Coronary artery (tissue), 2 donors: ENCODE measurements around the gene CFAP20DC.

Experiments used
- DNase-seq: peaks from one replicate; pipeline ENCODE4 v3.0.0-alpha.2; 2017; ENCODE audit warnings: low spot score
- H3K27ac ChIP-seq, 2 donors: fragments of 200-600 bp; sonication (generic); one replicate each; pipeline ENCODE4 v1.5.1; 2016 to 2019
- H3K4me3 ChIP-seq: fragments of 200-600 bp; sonication (generic); 2 replicates; pipeline ENCODE4 v1.5.1; 2016; ENCODE audit warnings: mild to moderate bottlenecking, moderate library complexity
- TF ChIP-seq, protein P1 (sequence below): fragments of 200-600 bp; sonication (generic); IDR thresholded peaks from one replicate; pipeline ENCODE4 v1.5.1; 2019; ENCODE audit warnings: antibody characterized with exemption

CFAP20DC gene

DNA sequence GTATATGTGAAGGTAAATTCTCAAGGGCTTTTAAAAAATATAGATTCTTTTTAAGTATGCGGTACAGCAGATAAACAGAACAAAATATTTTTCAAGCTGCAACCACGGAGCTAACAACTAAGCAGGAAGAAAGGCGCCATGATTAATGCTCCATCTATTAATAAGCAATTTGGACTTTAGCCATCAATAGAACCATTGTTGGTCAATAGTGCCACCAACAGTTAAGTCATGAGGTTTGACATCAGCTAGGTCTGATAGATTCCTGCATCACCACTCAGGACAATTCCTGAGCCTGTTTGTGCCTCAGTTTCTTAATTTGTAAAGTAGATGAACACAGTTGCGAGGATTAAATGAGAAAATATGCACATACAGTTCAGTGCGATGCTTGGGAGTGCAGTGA is 318.2 kb downstream of the CFAP20DC start:
- Histone ChIP-seq H3K4me3 (no peak overlapping the region), H3K27ac (no peak overlapping the region)
- DNase-seq = no peak
- TF ChIP-seq, protein P1, sequence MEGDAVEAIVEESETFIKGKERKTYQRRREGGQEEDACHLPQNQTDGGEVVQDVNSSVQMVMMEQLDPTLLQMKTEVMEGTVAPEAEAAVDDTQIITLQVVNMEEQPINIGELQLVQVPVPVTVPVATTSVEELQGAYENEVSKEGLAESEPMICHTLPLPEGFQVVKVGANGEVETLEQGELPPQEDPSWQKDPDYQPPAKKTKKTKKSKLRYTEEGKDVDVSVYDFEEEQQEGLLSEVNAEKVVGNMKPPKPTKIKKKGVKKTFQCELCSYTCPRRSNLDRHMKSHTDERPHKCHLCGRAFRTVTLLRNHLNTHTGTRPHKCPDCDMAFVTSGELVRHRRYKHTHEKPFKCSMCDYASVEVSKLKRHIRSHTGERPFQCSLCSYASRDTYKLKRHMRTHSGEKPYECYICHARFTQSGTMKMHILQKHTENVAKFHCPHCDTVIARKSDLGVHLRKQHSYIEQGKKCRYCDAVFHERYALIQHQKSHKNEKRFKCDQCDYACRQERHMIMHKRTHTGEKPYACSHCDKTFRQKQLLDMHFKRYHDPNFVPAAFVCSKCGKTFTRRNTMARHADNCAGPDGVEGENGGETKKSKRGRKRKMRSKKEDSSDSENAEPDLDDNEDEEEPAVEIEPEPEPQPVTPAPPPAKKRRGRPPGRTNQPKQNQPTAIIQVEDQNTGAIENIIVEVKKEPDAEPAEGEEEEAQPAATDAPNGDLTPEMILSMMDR = no peak

DNA sequence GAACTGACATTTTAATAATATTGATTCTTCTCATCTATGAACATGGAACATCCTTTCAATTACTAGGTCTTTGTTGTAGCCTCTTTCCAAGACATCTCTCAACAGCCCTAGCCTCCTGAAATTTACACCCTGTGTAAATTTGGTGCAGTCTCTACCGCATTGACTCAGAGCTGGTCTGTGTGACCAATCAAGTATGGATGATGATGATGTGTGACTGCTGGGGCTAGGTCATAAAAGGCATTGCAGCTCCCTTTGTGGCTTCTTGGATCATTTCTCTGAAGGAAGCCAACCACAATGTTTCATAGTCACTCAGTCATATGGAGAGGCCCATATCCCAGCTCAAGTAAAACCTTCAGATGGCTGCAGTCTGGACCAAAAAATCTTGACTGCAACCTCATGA is 321.1 kb downstream of the CFAP20DC start:
- Histone ChIP-seq H3K4me3 (no peak overlapping the region), H3K27ac (no peak overlapping the region)
- no peak for DNase-seq
- TF ChIP-seq, protein P1 = no peak

DNA sequence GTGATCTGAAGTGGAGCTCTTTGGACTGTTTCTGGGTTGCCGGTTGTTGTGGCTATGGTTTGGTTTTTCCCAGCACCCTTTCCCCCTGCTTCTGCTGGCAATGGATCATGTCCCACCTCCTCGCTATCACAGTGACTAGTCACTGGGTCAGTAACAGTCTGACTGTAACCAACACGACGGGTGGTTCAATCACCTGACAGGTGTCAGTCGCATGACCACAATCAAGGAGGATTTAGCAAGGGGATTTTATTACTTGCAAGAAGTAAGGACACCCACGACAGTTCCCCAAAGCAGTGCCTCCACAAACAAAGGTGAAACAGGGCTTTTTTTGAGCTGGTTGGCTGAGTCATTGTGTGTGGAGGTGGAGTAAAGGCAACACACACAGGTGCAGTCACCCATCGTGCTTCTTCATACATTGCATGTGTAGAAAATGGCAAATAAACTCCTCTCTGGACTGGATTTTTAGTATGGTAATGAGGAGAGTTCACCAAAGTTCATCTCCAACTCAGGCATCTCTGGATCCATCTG is 324.4 kb downstream of the CFAP20DC start:
- TF ChIP-seq, protein P1 = no peak
- no peak for DNase-seq
- Histone ChIP-seq H3K4me3 (no peak overlapping the region), H3K27ac (no peak overlapping the region)

DNA sequence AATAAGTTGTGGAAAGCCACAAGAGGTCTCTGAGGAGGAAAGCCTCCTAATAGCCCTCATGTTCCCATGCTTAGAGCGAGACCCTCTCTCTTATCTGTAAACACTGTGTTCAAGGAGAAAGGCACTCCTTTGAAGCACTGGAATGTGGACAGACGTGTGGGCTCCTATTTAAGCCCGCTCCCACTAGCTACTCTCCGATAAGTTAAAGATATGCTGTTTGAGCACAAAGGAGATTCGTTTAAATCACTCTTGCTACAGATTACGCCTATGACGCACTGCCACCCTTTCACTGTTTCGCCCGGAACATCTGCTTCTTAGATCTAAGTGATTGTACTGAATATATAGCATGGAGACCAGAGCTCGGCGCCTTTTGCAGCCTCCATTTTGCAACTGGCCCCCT is 325.5 kb downstream of the CFAP20DC start:
- H3K4me3 ChIP-seq = no peak overlapping the region
- DNase-seq = no peak
- no peak overlapping the region for H3K27ac ChIP-seq
- TF ChIP-seq, protein P1 = no peak

DNA sequence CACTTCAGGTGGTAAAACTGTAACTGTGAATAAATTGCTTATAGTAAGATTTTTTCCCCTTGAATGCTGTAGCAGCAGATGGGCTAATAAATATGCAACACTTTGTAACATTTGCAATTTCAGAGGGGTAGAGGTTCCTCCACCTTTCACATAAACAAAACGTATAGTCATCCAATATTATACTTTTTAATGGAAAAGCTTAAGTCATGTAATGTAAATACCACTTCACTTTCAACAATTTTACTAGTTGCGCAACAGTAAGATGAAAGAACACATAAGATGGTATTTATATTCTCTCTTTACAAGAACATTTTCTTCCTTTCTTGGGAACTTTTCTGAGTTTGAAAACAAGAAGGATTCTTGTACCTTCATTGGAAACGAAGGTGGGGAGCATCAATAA is 326.7 kb downstream of the CFAP20DC start:
- DNase-seq = no peak
- H3K27ac ChIP-seq = no peak overlapping the region
- no peak overlapping the region for H3K4me3 ChIP-seq
- TF ChIP-seq, protein P1 = no peak

DNA sequence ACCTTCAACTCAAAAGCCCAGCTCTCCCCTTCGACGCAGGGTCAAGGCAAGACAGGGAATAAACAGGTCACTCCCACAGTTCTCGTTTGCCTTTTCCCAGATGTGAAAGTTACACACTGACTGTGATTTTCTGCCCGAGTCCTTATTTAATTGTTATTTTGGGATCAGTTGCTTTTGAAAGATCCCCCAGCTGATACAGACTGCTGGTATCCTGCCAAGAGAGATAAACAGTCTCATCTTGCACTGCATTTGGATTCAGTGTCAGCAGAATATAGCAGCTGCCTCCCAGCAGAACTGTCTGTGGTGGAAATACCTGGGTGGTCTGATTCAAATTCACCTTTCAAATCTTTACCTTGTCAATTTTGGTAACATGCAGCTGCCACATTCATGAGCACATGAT is 327.3 kb downstream of the CFAP20DC start:
- TF ChIP-seq, protein P1 = no peak

DNA sequence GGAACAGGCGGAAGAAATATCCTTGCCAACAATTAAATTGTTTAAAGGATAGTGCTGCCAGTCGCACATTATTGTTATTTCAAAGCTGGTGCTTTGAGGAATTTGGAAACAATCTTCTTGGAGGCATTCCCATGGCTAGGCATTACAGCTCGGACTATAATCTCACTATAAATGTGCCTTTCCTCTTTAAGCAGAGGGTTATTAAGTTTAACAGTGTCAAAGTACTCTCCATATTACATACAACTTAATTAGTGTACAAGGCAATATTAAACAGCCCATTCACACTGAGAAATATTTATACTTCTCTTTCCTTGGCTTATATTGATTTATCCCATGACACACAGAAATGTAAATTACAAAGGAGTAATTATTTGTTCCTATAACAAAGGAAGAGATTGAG is 329.3 kb downstream of the CFAP20DC start:
- TF ChIP-seq, protein P1 = no peak

More for the DNA sequence above, 327.3 kb downstream of the CFAP20DC start:
- DNase-seq = no peak
- Histone ChIP-seq H3K27ac (no peak overlapping the region), H3K4me3 (no peak overlapping the region)

More for the DNA sequence above, 329.3 kb downstream of the CFAP20DC start:
- DNase-seq = no peak
- H3K27ac ChIP-seq = no peak overlapping the region
- no peak overlapping the region for H3K4me3 ChIP-seq
